Esophagus muscularis mucosa (tissue), 4 donors: ENCODE data around the gene CDH6. TPM values are rescaled to one million over a fixed set of nuclear protein-coding genes. Genes with fewer than 3 reads are reported as not detected.

Source experiments
- DNase-seq: peaks from one replicate; pipeline ENCODE4 v3.0.0-alpha.2; 2017; ENCODE audit errors: extremely low spot score
- H3K27ac ChIP-seq, 4 donors: fragments of 200-600 bp; sonication (generic); replicated peaks in 1 of 4; 1 replicate in 3 of 4; 2 replicates in 1 of 4; pipeline ENCODE4 v1.5.1; 2016 to 2019; ENCODE audit warnings: mild to moderate bottlenecking in 1 of 4
- H3K27me3 ChIP-seq, 4 donors: fragments of 200-600 bp; sonication (generic); one replicate each; pipeline versions ENCODE4 v1.5.1 to v1.6.0; 2016 to 2019
- H3K36me3 ChIP-seq, 4 donors: fragments of 200-600 bp; sonication (generic); one replicate each; pipeline ENCODE4 v1.5.1; 2016 to 2019
- H3K4me1 ChIP-seq, 4 donors: fragments of 200-600 bp; sonication (generic); one replicate each; pipeline ENCODE4 v1.5.1; 2016 to 2019
- H3K4me3 ChIP-seq, 4 donors: fragments of 200-600 bp; sonication (generic); 1 replicate in 2 of 4; 2 replicates in 2 of 4; pipeline ENCODE4 v1.5.1; 2016 to 2019; ENCODE audit warnings: mild to moderate bottlenecking in 4 of 4, moderate library complexity in 1 of 4
- H3K9me3 ChIP-seq, 4 donors: fragments of 200-600 bp; sonication (generic); 1 replicate in 3 of 4; 2 replicates in 1 of 4; pipeline ENCODE4 v1.5.1; 2016 to 2019
- EP300 ChIP-seq: sonication (generic); formaldehyde crosslinking; IDR thresholded peaks from one replicate; pipeline ENCODE4 v1.6.1; 2017; ENCODE audit warnings: antibody characterized with exemption
- POLR2A ChIP-seq: fragments of 450-650 bp; IDR thresholded peaks from one replicate; pipeline ENCODE4 v1.6.1; 2017; ENCODE audit warnings: antibody characterized with exemption, moderate library complexity, mild to moderate bottlenecking, low read depth
- POLR2AphosphoS5 ChIP-seq, 2 donors: sonication (generic); formaldehyde crosslinking; IDR thresholded peaks; one replicate each; pipeline ENCODE4 v1.6.1; 2017; ENCODE audit warnings: antibody characterized with exemption in 2 of 2
- WGBS: methylation state at CpG from one replicate; pipeline ENCODE4 v1.1.5; 2018; 5-methylcytosine and 5-hydroxymethylcytosine counted together
- intact Hi-C: fragments of 100-400 bp; cut with DNase I; formaldehyde crosslinking; loops from one replicate; pipeline ENCODE4 v1.15.1; 2023
- total RNA-seq, 4 donors: library from RNA; depleted of rRNA; stranded (reverse); fragments of >200 nt; gene quantifications; one replicate each; pipeline versions ENCODE4 v1.1.0 to v1.2.1, GENCODE V29; 2016
- TF ChIP-seq, protein P1 (sequence below), 3 experiments: fragments of 200-600 bp in 2 of 3; fragments of 450-650 bp in 1 of 3; sonication (generic) in 2 of 3; IDR thresholded peaks; one replicate each; pipeline ENCODE4 v1.5.1; 2017 to 2019; ENCODE audit warnings: antibody characterized with exemption in 3 of 3, mild to moderate bottlenecking in 2 of 3, moderate library complexity in 1 of 3

CDH6 gene
- total RNA-seq, 4 donors from 2014 or later, result 0.83 to 5.3 (median 3.9) TPM

DNA sequence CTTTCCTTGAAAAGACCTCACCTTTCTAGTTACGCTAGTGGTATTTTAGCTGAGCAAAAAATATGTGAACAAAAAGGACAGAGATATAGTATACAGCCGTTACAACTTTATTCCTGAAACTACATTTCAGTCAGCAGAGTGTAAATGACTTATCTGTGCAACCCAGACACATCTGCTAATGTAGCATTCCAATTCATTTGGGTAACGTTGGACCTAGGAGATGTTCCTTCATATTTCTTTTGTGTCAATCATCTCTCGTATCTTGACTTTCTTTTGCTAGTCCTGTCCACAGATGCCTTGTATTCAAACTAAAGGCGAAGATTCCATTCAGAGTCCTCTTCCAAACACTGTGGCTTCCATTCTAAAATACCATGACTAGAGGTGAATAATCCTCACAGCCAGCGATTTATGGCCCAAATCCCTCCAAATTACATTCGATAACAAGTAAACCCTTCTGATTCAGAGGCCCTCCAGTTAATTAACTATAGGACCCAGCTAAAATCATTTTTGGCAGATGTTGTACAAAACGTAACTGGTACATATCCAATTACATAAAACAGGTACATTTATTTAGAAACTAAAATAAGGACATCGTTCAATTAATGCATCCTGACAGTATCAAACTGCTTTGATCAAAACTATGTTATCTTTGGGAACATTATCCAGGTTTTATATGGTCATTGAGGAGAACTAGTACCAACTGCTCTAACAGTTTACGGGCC lies 182.7 kb downstream of the CDH6 start:
- Histone ChIP-seq H3K27me3 (no peaks in the 10 kb centered on the region), H3K36me3 (no peaks in the 10 kb centered on the region), H3K4me1 (no peaks in the 10 kb centered on the region), H3K4me3 (no peak overlapping the region), H3K9me3 (no peaks in the 10 kb centered on the region), H3K27ac (no peak overlapping the region)
- intact Hi-C loops, result no loop called here
- 83% methylated on average over 10 of the region's 10 CpGs for WGBS
- no peak for TF ChIP-seq POLR2A
- TF ChIP-seq EP300, result no peak
- TF ChIP-seq, protein P1, sequence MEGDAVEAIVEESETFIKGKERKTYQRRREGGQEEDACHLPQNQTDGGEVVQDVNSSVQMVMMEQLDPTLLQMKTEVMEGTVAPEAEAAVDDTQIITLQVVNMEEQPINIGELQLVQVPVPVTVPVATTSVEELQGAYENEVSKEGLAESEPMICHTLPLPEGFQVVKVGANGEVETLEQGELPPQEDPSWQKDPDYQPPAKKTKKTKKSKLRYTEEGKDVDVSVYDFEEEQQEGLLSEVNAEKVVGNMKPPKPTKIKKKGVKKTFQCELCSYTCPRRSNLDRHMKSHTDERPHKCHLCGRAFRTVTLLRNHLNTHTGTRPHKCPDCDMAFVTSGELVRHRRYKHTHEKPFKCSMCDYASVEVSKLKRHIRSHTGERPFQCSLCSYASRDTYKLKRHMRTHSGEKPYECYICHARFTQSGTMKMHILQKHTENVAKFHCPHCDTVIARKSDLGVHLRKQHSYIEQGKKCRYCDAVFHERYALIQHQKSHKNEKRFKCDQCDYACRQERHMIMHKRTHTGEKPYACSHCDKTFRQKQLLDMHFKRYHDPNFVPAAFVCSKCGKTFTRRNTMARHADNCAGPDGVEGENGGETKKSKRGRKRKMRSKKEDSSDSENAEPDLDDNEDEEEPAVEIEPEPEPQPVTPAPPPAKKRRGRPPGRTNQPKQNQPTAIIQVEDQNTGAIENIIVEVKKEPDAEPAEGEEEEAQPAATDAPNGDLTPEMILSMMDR (IDR thresholded peaks at IDR 0.05), result no peak
- TF ChIP-seq POLR2AphosphoS5 (IDR thresholded peaks at IDR 0.05), result no peak
- no peak for DNase-seq

DNA sequence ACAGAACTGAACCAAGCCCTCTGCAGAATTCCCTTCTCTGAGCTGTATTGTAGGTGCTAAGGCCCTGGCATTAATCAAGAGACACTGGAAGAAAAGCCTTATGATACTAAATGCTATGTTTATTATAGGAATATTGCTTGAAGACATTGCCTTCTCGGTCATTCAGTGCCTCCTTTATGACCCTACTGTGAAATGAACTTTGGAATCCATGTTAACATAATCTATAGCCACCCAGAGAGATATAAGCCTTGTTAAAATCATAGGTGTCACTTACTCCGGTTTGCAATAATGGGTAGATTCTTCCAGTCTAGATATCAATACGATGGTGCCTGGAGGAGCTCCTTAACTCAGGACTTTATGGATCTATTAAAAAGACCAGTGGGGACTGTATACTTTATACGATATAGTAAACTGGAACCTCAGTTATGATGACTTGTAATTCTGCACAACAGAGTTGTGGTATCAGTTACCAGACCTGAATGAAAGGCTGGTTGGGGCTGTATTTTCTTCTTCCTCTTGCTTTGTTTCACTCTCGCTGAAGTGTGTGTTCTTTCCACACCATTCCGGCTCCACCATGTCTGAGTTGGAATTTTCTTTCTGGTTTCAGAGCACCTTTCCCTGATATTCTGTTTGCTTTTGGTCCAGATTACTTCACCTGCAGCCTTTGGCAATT lies 183.9 kb downstream of the CDH6 start:
- no peak for TF ChIP-seq POLR2AphosphoS5 (IDR thresholded peaks at IDR 0.05)
- TF ChIP-seq, protein P1 (IDR thresholded peaks at IDR 0.05), result no peak
- TF ChIP-seq EP300, result no peak
- TF ChIP-seq POLR2A, result no peak
- Histone ChIP-seq H3K4me1 (no peaks in the 10 kb centered on the region), H3K4me3 (no peak overlapping the region), H3K27me3 (no peaks in the 10 kb centered on the region), H3K36me3 (no peaks in the 10 kb centered on the region), H3K27ac (no peak overlapping the region), H3K9me3 (no peaks in the 10 kb centered on the region)
- intact Hi-C loops, result no loop called here
- 93% methylated on average over 6 of the region's 6 CpGs for WGBS
- DNase-seq, result no peak

DNA sequence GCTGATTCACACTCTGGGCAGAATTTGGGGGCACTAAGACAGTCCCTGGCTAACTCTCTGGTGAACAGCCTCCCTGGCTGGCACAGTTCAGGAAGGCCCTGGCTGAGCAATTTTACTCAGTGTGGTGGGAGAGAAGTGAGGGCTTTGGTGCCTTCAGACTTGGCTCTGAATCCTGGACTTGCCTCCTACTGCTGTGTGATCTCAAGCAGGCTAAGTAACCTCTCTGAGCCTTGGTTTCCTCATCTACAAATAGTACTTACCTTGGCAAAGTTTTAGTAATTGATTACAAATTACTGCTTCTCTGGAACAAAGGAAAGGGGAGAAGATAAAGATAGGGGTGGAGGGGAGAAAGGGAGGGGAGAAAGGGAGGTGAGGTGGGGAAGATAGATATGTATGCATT lies 184.7 kb downstream of the CDH6 start:
- H3K9me3 ChIP-seq, result no peaks in the 10 kb centered on the region
- intact Hi-C loops, result no loop called here
- H3K27me3 ChIP-seq, result no peaks in the 10 kb centered on the region
- no peaks in the 10 kb centered on the region for H3K36me3 ChIP-seq
- no peak overlapping the region for H3K4me3 ChIP-seq
- H3K4me1 ChIP-seq, result no peaks in the 10 kb centered on the region
- TF ChIP-seq EP300 (no peak), POLR2AphosphoS5 (IDR thresholded peaks at IDR 0.05) (no peak), POLR2A (no peak)
- TF ChIP-seq, protein P1 (IDR thresholded peaks at IDR 0.05), result no peak
- H3K27ac ChIP-seq, result no peak overlapping the region
- DNase-seq, result no peak
